ENCODE results near the gene CPEB1. TPM values are rescaled to one million over a fixed set of nuclear protein-coding genes. Genes with fewer than 3 reads are reported as not detected.

Gene CPEB1
- total and polyA plus RNA-seq, 2 donors (not counting 1 experiment from before 2014, with no cell fraction given) = 0.19 to 0.62 TPM

- Histone ChIP-seq H3K4me2 (replicated peaks; ENCODE audit: low read depth, low read length, poor library complexity, severe bottlenecking) (no peak overlapping the region), H3K36me3 (replicated peaks in 1 of 2; ENCODE audit: control extremely low read depth in 1 of 2, control insufficient read depth in 1 of 2, extremely low read depth in 1 of 2, insufficient read depth in 2 of 2, low read length in 1 of 2) (no peaks in the 10 kb centered on the region), H3K9me3 (ENCODE audit: control extremely low read depth in 1 of 3, control insufficient read depth in 2 of 3, insufficient read depth in 1 of 3, low read length in 2 of 3) (peaks cover 0 to under 1% (median 0%) of the 10 kb centered on the region in 3 donors), H4K20me1 (ENCODE audit: control insufficient read depth, insufficient read depth, low read length, poor library complexity, severe bottlenecking) (no peaks in the 10 kb centered on the region), H2AFZ (ENCODE audit: insufficient read depth, low read depth, low read length, poor library complexity, severe bottlenecking) (no peak overlapping the region), H3K4me1 (ENCODE audit: control insufficient read depth in 2 of 2, insufficient read depth in 2 of 2, low read length in 2 of 2) (peaks cover 2% of the 10 kb centered on the region in 2 donors), H3K79me2 (ENCODE audit: control insufficient read depth, insufficient read depth, low read length) (no peaks in the 10 kb centered on the region), H3K27me3 (replicated peaks in 1 of 4; ENCODE audit: control extremely low read depth in 1 of 4, control insufficient read depth in 3 of 4, insufficient read depth in 4 of 4, low read length in 3 of 4) (peaks cover 0 to 4% (median 0%) of the 10 kb centered on the region in 4 experiments), H3K27ac (ENCODE audit: low read length in 2 of 2) (no peak overlapping the region), H3K9ac (ENCODE audit: low read length) (no peak overlapping the region), H3K4me3 (ENCODE audit: control extremely low read depth in 1 of 5, extremely low read depth in 1 of 5, insufficient read depth in 1 of 5, low read depth in 2 of 5, low read length in 4 of 5) (no peak overlapping the region)
- ChIA-PET POLR2A (no interaction called here), CTCF (no interaction called here)
- DNase-seq = no peak
- intact Hi-C loops (cut with micrococcal nuclease) = no loop called here
- no peak for ATAC-seq (ENCODE audit: low read depth)
- Mint-ChIP-seq H3K9me3 (ENCODE audit: insufficient read depth) (no peaks in the 10 kb centered on the region), H3K4me3 (no peak overlapping the region), H3K27ac (no peak overlapping the region), H3K27me3 (peaks cover 3% of the 10 kb centered on the region), H3K4me1 (peaks cover 2% of the 10 kb centered on the region)
- TF ChIP-seq CTCF (IDR thresholded peaks at IDR 0.05) = no peak
- WGBS (ENCODE audit: insufficient coverage) = 100% methylated on average over 2 of the region's 2 CpGs
Observed at GRCh38 chr15:82674873-82675272, 27.7 kb upstream of the CPEB1 start.

GRCh38 chr15:82670699-82671098 is 23.5 kb upstream of the CPEB1 start:
- ATAC-seq (ENCODE audit: low read depth) = no peak
- H3K27ac Mint-ChIP-seq = no peak overlapping the region
- Histone ChIP-seq H3K9ac (ENCODE audit: low read length) (no peak overlapping the region), H3K36me3 (replicated peaks in 1 of 2; ENCODE audit: control extremely low read depth in 1 of 2, control insufficient read depth in 1 of 2, extremely low read depth in 1 of 2, insufficient read depth in 2 of 2, low read length in 1 of 2) (no peaks in the 10 kb centered on the region), H3K27ac (ENCODE audit: low read length in 2 of 2) (no peak overlapping the region), H4K20me1 (ENCODE audit: control insufficient read depth, insufficient read depth, low read length, poor library complexity, severe bottlenecking) (no peaks in the 10 kb centered on the region), H3K4me2 (replicated peaks; ENCODE audit: low read depth, low read length, poor library complexity, severe bottlenecking) (no peak overlapping the region), H3K27me3 (replicated peaks in 1 of 4; ENCODE audit: control extremely low read depth in 1 of 4, control insufficient read depth in 3 of 4, insufficient read depth in 4 of 4, low read length in 3 of 4) (peaks cover 0 to 5% (median 0%) of the 10 kb centered on the region in 4 experiments), H2AFZ (ENCODE audit: insufficient read depth, low read depth, low read length, poor library complexity, severe bottlenecking) (no peak overlapping the region), H3K4me1 (ENCODE audit: control insufficient read depth in 2 of 2, insufficient read depth in 2 of 2, low read length in 2 of 2) (no peaks in the 10 kb centered on the region), H3K4me3 (ENCODE audit: control extremely low read depth in 1 of 5, extremely low read depth in 1 of 5, insufficient read depth in 1 of 5, low read depth in 2 of 5, low read length in 4 of 5) (no peak overlapping the region), H3K9me3 (ENCODE audit: control extremely low read depth in 1 of 3, control insufficient read depth in 2 of 3, insufficient read depth in 1 of 3, low read length in 2 of 3) (no peaks in the 10 kb centered on the region), H3K79me2 (ENCODE audit: control insufficient read depth, insufficient read depth, low read length) (no peaks in the 10 kb centered on the region)
- no peak overlapping the region for H3K4me3 Mint-ChIP-seq
- intact Hi-C loops (cut with micrococcal nuclease) = no loop called here
- POLR2A ChIA-PET = no interaction called here
- no peaks in the 10 kb centered on the region for H3K9me3 Mint-ChIP-seq (ENCODE audit: insufficient read depth)
- WGBS (ENCODE audit: insufficient coverage) = 92% methylated on average over 3 of the region's 4 CpGs
- H3K4me1 Mint-ChIP-seq = no peaks in the 10 kb centered on the region
- TF ChIP-seq EZH2 (IDR thresholded peaks at IDR 0.05; ENCODE audit: borderline replicate concordance, insufficient read depth, low read depth, low read length, poor library complexity, severe bottlenecking) = no peak
- TF ChIP-seq CTCF (IDR thresholded peaks at IDR 0.05) = no peak
- CTCF ChIA-PET = no interaction called here
- H3K27me3 Mint-ChIP-seq = peaks cover 28% of the 10 kb centered on the region
- no peak for DNase-seq

Data from B cell (primary cell).